ENCODE results near the gene PDE8A. TPM values are rescaled to one million over a fixed set of nuclear protein-coding genes. Genes with fewer than 3 reads are reported as not detected.

Gene PDE8A
- total and polyA plus RNA-seq, 2 of the 4 experiments (the other 2 are of a cell fraction), result 32.4 to 35.9 TPM

- Histone ChIP-seq H2BK5ac (ENCODE audit: low read depth, low read length, poor library complexity, severe bottlenecking) (no peak overlapping the region), H3K4me3 (ENCODE audit: insufficient read depth, low read depth, low read length) (no peak overlapping the region), H3K4ac (ENCODE audit: low read depth, low read length) (no peak overlapping the region), H3K18ac (ENCODE audit: low read depth, low read length) (no peak overlapping the region), H3K14ac (replicated peaks; ENCODE audit: low read depth, low read length) (no peak overlapping the region), H3K36me3 (ENCODE audit: control insufficient read depth, insufficient read depth, low read length) (no peaks in the 10 kb centered on the region), H3K27me3 (ENCODE audit: control insufficient read depth, insufficient read depth, low read length) (no peaks in the 10 kb centered on the region), H3K4me1 (ENCODE audit: control insufficient read depth, insufficient read depth, low read length) (peaks cover 24% of the 10 kb centered on the region), H2BK120ac (ENCODE audit: low read depth, low read length) (no peak overlapping the region), H3K79me1 (ENCODE audit: low read depth in 1 of 2, low read length in 2 of 2) (peaks cover 46 to 89% of the 10 kb centered on the region in 2 experiments), H2AK5ac (ENCODE audit: low read depth, low read length) (no peak overlapping the region), H2AK9ac (replicated peaks; ENCODE audit: low read depth, low read length, poor library complexity) (no peak overlapping the region), H2BK20ac (ENCODE audit: low read depth, low read length) (no peak overlapping the region), H4K20me1 (ENCODE audit: insufficient read depth, low read length) (peaks cover 83% of the 10 kb centered on the region), H4K91ac (ENCODE audit: insufficient read depth, low read depth, low read length) (no peak overlapping the region), H3K9me1 (ENCODE audit: insufficient read depth, low read length) (peaks cover 28% of the 10 kb centered on the region), H3K23ac (ENCODE audit: low read depth, low read length) (no peak overlapping the region), H2AFZ (replicated peaks; ENCODE audit: low read length, poor library complexity) (no peak overlapping the region), H4K8ac (ENCODE audit: low read depth in 2 of 2, low read length in 2 of 2) (no peak overlapping the region), H4K5ac (ENCODE audit: low read depth, low read length) (no peak overlapping the region), H3K9me3 (ENCODE audit: control insufficient read depth, insufficient read depth, low read length) (no peaks in the 10 kb centered on the region), H3K27ac (ENCODE audit: insufficient read depth, low read length) (no peak overlapping the region), H2BK15ac (ENCODE audit: low read depth, low read length) (no peak overlapping the region), H3K56ac (ENCODE audit: extremely low read depth, insufficient read depth, low read length) (no peak overlapping the region), H3K4me2 (ENCODE audit: low read depth, low read length) (no peak overlapping the region), H3K9ac (ENCODE audit: low read depth, low read length) (no peak overlapping the region)
- ATAC-seq (ENCODE audit: low read depth), result no peak
- ChIA-PET CTCF (no interaction called here), POLR2A (ENCODE audit: unreplicated experiment) (no interaction called here)
- dilution Hi-C loops (cut with HindIII; ENCODE audit: low sequenced_read_pairs, unreplicated experiment), result no loop called here
- intact Hi-C loops (cut with micrococcal nuclease), result no loop called here
- TF ChIP-seq MAFK (IDR thresholded peaks at IDR 0.05; ENCODE audit: low read depth, low read length) (no peak), RFX5 (IDR thresholded peaks at IDR 0.05; ENCODE audit: low read depth, low read length) (no peak), CEBPB (IDR thresholded peaks at IDR 0.05; ENCODE audit: low read depth, low read length) (no peak), RAD21 (IDR thresholded peaks at IDR 0.05; ENCODE audit: low read length) (no peak), CTCF (conservative IDR thresholded peaks at IDR 0.05; ENCODE audit: low read depth, low read length) (no peak), NFE2L2 (IDR thresholded peaks at IDR 0.05; ENCODE audit: low read depth, low read length) (no peak)
- WGBS, 2 experiments (ENCODE audit: extremely low coverage in 2 of 2, insufficient read length in 1 of 2), result 93% methylated on average over 3 of the region's 3 CpGs; no CpG with 5 or more reads in 1 of the 2 experiments
- in situ Hi-C loops (cut with MboI; ENCODE audit: low sequenced_read_pairs), result no loop called here
- BruUV-seq (replicated peaks), result no TSS peak
- DNase-seq, result no peak
Measured at GRCh38 chr15:85006655-85007054, 25.0 kb downstream of the PDE8A start.
